Ishikawa (cell line): ENCODE results near the gene COL4A2.
A peak's percentile ranks its signal among the peaks of the same experiment; 100 is the strongest.

Experiments used
- CEBPB ChIP-seq: IDR thresholded peaks from 2 replicates; pipeline ENCODE4 v1.6.1; 2012
- CREB1 ChIP-seq: IDR thresholded peaks from 2 replicates; pipeline ENCODE4 v1.6.1; 2012; ENCODE audit warnings: low read depth
- EGR1 ChIP-seq: IDR thresholded peaks from 2 replicates; pipeline ENCODE4 v1.6.1; 2012
- EP300 ChIP-seq: IDR thresholded peaks from 2 replicates; pipeline ENCODE4 v1.6.1; 2012; ENCODE audit warnings: borderline replicate concordance
- FOXM1 ChIP-seq: IDR thresholded peaks from 2 replicates; pipeline ENCODE4 v1.6.1; 2012; ENCODE audit warnings: low read depth, borderline replicate concordance
- MAX ChIP-seq: IDR thresholded peaks from 2 replicates; pipeline ENCODE4 v1.6.1; 2012
- NFIC ChIP-seq: IDR thresholded peaks from 2 replicates; pipeline ENCODE4 v1.6.1; 2012
- RAD21 ChIP-seq: IDR thresholded peaks from 2 replicates; pipeline ENCODE4 v1.6.1; 2012; ENCODE audit warnings: low read depth
- TAF1 ChIP-seq: IDR thresholded peaks from 2 replicates; pipeline ENCODE4 v1.6.1; 2012; ENCODE audit warnings: low read depth, mild to moderate bottlenecking
- TCF12 ChIP-seq: IDR thresholded peaks from 2 replicates; pipeline ENCODE4 v1.6.1; 2012; ENCODE audit warnings: low read depth
- TEAD4 ChIP-seq: IDR thresholded peaks from 2 replicates; pipeline ENCODE4 v1.6.1; 2012
- YY1 ChIP-seq: IDR thresholded peaks from 2 replicates; pipeline ENCODE4 v1.6.1; 2012; ENCODE audit warnings: low read depth
- ZBTB7A ChIP-seq: IDR thresholded peaks from 2 replicates; pipeline ENCODE4 v1.6.1; 2012; ENCODE audit warnings: low read depth
- TF ChIP-seq, protein P1 (sequence below): IDR thresholded peaks from 2 replicates; pipeline ENCODE4 v1.6.1; 2012
- TF ChIP-seq, protein P2 (sequence below): IDR thresholded peaks from 2 replicates; pipeline ENCODE4 v1.6.1; 2012; ENCODE audit warnings: low read depth, mild to moderate bottlenecking

COL4A2 gene

GRCh38 chr13:110518571-110518970, 211.5 kb downstream of the COL4A2 start:
- no peak for TF ChIP-seq TAF1
- TF ChIP-seq, protein P1, sequence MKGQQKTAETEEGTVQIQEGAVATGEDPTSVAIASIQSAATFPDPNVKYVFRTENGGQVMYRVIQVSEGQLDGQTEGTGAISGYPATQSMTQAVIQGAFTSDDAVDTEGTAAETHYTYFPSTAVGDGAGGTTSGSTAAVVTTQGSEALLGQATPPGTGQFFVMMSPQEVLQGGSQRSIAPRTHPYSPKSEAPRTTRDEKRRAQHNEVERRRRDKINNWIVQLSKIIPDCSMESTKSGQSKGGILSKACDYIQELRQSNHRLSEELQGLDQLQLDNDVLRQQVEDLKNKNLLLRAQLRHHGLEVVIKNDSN = no peak
- no peak for TF ChIP-seq YY1

GRCh38 chr13:110519046-110519445, 212.0 kb downstream of the COL4A2 start:
- TF ChIP-seq RAD21 (no peak), NFIC (no peak), MAX (no peak), EP300 (no peak), EGR1 (no peak), CREB1 (no peak), TEAD4 (no peak), CEBPB (no peak), FOXM1 (no peak)
- TF ChIP-seq, protein P1 = no peak

GRCh38 chr13:110519506-110519905, 212.4 kb downstream of the COL4A2 start:
- TF ChIP-seq, protein P1 = no peak
- TF ChIP-seq RAD21 (no peak), EP300 (no peak), TAF1 (no peak)

- no peak for TF ChIP-seq RAD21
- no peak for TF ChIP-seq TCF12
- no peak for TF ChIP-seq ZBTB7A
- TF ChIP-seq YY1 = no peak
- TF ChIP-seq TEAD4 = no peak
- no peak for TF ChIP-seq NFIC
- TF ChIP-seq CREB1 = no peak
- no peak for TF ChIP-seq TAF1
- TF ChIP-seq EP300 = no peak
Observed at GRCh38 chr13:110520431-110521295, 213.6 kb downstream of the COL4A2 start.

DNA sequence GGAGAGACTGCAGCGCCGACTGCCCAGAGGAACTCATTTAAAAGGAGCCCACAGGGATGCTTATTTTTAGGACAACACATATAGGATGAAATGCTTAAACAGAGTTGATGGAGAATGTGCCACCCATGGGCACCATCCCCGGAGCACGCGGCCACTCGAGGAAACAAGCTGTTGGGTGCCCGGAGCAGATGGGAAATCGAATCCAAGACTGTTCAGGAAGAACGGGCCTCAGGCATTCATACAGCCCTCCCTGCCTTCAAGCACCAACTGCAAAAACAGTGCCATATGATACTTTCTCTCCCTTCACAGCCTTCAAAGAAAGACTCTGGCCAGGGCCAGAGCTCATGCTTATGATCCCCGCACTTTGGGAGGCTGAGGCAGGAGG, 214.2 kb downstream of the COL4A2 start:
- TF ChIP-seq EP300 (no peak), TCF12 (no peak), MAX (no peak), ZBTB7A (no peak), FOXM1 (no peak), CREB1 (no peak), CEBPB (no peak), TEAD4 (no peak), RAD21 (no peak), NFIC (no peak), EGR1 (no peak), TAF1 (no peak), YY1 (no peak)
- TF ChIP-seq, protein P1 = no peak
- TF ChIP-seq, protein P2, sequence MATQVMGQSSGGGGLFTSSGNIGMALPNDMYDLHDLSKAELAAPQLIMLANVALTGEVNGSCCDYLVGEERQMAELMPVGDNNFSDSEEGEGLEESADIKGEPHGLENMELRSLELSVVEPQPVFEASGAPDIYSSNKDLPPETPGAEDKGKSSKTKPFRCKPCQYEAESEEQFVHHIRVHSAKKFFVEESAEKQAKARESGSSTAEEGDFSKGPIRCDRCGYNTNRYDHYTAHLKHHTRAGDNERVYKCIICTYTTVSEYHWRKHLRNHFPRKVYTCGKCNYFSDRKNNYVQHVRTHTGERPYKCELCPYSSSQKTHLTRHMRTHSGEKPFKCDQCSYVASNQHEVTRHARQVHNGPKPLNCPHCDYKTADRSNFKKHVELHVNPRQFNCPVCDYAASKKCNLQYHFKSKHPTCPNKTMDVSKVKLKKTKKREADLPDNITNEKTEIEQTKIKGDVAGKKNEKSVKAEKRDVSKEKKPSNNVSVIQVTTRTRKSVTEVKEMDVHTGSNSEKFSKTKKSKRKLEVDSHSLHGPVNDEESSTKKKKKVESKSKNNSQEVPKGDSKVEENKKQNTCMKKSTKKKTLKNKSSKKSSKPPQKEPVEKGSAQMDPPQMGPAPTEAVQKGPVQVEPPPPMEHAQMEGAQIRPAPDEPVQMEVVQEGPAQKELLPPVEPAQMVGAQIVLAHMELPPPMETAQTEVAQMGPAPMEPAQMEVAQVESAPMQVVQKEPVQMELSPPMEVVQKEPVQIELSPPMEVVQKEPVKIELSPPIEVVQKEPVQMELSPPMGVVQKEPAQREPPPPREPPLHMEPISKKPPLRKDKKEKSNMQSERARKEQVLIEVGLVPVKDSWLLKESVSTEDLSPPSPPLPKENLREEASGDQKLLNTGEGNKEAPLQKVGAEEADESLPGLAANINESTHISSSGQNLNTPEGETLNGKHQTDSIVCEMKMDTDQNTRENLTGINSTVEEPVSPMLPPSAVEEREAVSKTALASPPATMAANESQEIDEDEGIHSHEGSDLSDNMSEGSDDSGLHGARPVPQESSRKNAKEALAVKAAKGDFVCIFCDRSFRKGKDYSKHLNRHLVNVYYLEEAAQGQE = no peak

DNA sequence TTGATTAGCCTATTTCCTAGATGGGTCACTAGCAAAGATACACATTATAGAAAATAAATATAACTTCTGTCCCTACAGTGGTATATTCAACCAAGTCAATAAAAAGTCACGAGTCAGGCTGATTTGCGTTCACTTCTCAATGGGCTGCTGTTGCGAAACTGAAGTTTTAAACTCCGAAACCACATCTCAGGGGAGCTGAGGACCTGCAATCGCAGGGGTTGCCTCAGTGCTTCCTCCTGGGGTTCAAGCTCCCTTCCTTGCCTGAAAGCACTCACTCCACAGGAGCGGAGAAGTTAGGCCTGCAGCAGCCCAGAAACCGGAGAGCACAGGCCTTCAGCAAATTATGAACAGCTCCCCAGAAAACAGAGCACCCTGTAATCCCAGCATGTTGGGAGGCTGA, 214.9 kb downstream of the COL4A2 start:
- 0 out of 2 replicates have a peak, but pooled peaks have one; percentile 25 for TF ChIP-seq CEBPB
- TF ChIP-seq ZBTB7A = no peak
- TF ChIP-seq, protein P1 = no peak

DNA sequence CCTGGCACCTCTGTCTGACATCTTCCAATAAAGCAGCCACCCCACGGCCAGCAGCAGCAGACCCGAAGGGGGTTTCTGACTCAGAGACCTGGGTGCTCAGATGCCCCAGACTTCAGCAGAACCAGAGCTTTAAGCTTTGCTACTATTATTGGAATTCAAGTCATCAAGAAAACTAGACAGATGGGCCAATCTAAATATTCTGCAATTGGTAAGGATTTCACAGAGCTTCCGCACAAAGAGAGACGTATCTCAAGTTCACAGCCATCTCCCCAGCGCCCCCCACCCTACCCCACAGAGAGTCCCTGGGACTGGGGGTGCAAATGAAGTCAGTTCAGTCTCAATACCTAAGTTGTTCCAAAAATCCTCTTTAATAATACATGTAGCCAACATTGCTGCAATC, 215.6 kb downstream of the COL4A2 start:
- TF ChIP-seq, protein P1 = no peak
- TF ChIP-seq CEBPB (no peak), CREB1 (no peak), EP300 (no peak), YY1 (no peak), EGR1 (no peak), ZBTB7A (no peak), TCF12 (no peak), FOXM1 (no peak), TEAD4 (no peak), RAD21 (no peak), MAX (no peak), NFIC (no peak), TAF1 (no peak)
- TF ChIP-seq, protein P2 = no peak
